Right lobe of liver (tissue), 6 donors: Measurements from ENCODE around the gene TSKU. TPM values are rescaled to one million over a fixed set of nuclear protein-coding genes. Genes with fewer than 3 reads are reported as not detected.
A peak's percentile ranks its signal among the peaks of the same experiment; 100 is the strongest.

Experiments used
- ATAC-seq, 4 donors: fragments of 200-7000 bp; cut with Tn5 transposase; one replicate each; pipeline ENCODE4 v1.9.1; 2020; ENCODE audit warnings: mild to moderate bottlenecking in 4 of 4, moderate library complexity in 4 of 4
- DNase-seq, 3 donors: peaks; one replicate each; pipeline ENCODE4 v3.0.0-alpha.2; 2020
- H3K27ac ChIP-seq, 3 donors: fragments of 200-600 bp; one replicate each; pipeline ENCODE4 v1.8.0; 2022
- H3K27me3 ChIP-seq, 2 donors: fragments of 200-600 bp; one replicate each; pipeline ENCODE4 v1.8.0; 2022
- H3K36me3 ChIP-seq, 4 donors: fragments of 200-600 bp; sonication (generic) in 1 of 4; one replicate each; pipeline versions ENCODE4 v1.5.1 to v1.8.0; 2017 to 2022; ENCODE audit warnings: control low read depth in 1 of 4
- H3K4me1 ChIP-seq, 4 donors: fragments of 200-600 bp; sonication (generic) in 1 of 4; one replicate each; pipeline versions ENCODE4 v1.5.1 to v1.8.0; 2017 to 2022; ENCODE audit warnings: control low read depth in 1 of 4
- H3K4me3 ChIP-seq, 3 donors: fragments of 200-600 bp; one replicate each; pipeline ENCODE4 v1.8.0; 2022
- H3K9me3 ChIP-seq, 4 donors: fragments of 200-600 bp; sonication (generic) in 1 of 4; one replicate each; pipeline versions ENCODE4 v1.5.1 to v1.8.0; 2017 to 2022; ENCODE audit warnings: control low read depth in 1 of 4
- CTCF ChIP-seq, 4 donors: fragments of 200-600 bp in 3 of 4; fragments of 450-650 bp in 1 of 4; IDR thresholded peaks; one replicate each; pipeline versions ENCODE4 v1.5.1 to v1.8.0; 2016 to 2022; ENCODE audit warnings: antibody characterized with exemption in 4 of 4, mild to moderate bottlenecking in 2 of 4
- POLR2A ChIP-seq: fragments of 450-650 bp; IDR thresholded peaks from one replicate; pipeline ENCODE4 v1.6.1; 2017; ENCODE audit warnings: antibody characterized with exemption, mild to moderate bottlenecking
- WGBS: methylation state at CpG from one replicate; pipeline ENCODE4 v1.1.6; 2018; ENCODE audit warnings: low coverage, low lambda C conversion rate; ENCODE audit not compliant: insufficient coverage; ENCODE audit errors: missing lambda C conversion rate; 5-methylcytosine and 5-hydroxymethylcytosine counted together
- intact Hi-C, 2 donors: fragments of 100-400 bp; cut with DNase I; formaldehyde crosslinking; loops; one replicate each; pipeline versions ENCODE4 v1.11.2 to v1.14.1; 2022
- total RNA-seq, 6 experiments: library from RNA; depleted of rRNA in 2 of 6; stranded (reverse); fragments of >200 nt in 2 of 6; fragmentation: NEBNext Ultra II Directional in 3 of 6; extraction: Animal tissue kit (Norgen Biotek cat#: 25700) in 3 of 6; gene quantifications; one replicate each; pipeline versions ENCODE4 v1.1.0 to v1.2.4, GENCODE V29; 2016 to 2023
- donor health status: DM: no; HTN: yes; CAD: no.
- donor health status: DM: no; HTN: no; CAD: no.
- donor health status: DM: no; HTN: no; CAD: no.
- donor health status: DM: no; HTN: yes; CAD: no.
- donor health status: DM: no; HTN: yes; CAD: no.

TSKU gene
- total RNA-seq, 6 experiments from 2014 or later = 66.1 to 1,026 (median 278) TPM

DNA sequence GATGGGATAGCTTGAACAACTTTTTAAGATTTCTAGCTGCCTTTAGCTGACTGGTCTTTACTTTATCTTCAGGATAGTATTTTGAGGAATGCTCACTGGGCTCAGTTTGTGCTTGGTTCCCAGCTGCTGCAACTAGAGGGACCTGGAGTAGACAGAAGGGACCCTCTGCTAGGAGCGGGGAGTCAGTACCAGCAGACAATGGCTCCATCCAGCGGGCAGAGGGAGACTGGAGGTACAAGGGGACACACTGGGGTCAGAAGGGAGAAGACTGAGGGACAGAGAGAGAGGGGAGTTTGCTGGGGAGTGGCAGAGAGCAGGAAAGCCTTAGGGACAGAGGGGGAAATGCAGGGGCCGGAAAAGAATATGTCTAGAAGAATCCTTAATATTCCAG, 55.5 kb downstream of the TSKU start:
- ATAC-seq = peak in 3 of 4 donors; percentile 19 to 55 (median 32)
- DNase-seq = no peak
- no peak for TF ChIP-seq POLR2A
- Histone ChIP-seq H3K4me1 (peaks cover 0 to 16% (median 0%) of the 10 kb centered on the region in 4 donors), H3K27me3 (no peaks in the 10 kb centered on the region), H3K27ac (no peak overlapping the region), H3K9me3 (no peaks in the 10 kb centered on the region), H3K36me3 (no peaks in the 10 kb centered on the region), H3K4me3 (no peak overlapping the region)
- intact Hi-C loops = no loop called here
- WGBS = 100% methylated on average over 2 of the region's 3 CpGs

GRCh38 chr11:76839311-76839710, 56.2 kb downstream of the TSKU start:
- DNase-seq = no peak
- Histone ChIP-seq H3K27me3 (no peaks in the 10 kb centered on the region), H3K9me3 (no peaks in the 10 kb centered on the region), H3K27ac (no peak overlapping the region), H3K36me3 (no peaks in the 10 kb centered on the region), H3K4me3 (no peak overlapping the region), H3K4me1 (peaks cover 0 to 22% (median 2%) of the 10 kb centered on the region in 4 donors)
- WGBS = 44% methylated on average over 1 of the region's 1 CpG
- peak in 3 of 4 donors; percentile 20 to 42 (median 20) for ATAC-seq
- TF ChIP-seq CTCF (IDR thresholded peaks at IDR 0.05) (no peak), POLR2A (no peak)
- intact Hi-C loops = no loop called here

GRCh38 chr11:76841923-76842452, 58.8 kb downstream of the TSKU start:
- DNase-seq (no peak), ATAC-seq (peak; percentile 36 to 69 (median 62))
- Histone ChIP-seq H3K36me3 (no peaks in the 10 kb centered on the region), H3K27me3 (no peaks in the 10 kb centered on the region), H3K4me3 (no peak overlapping the region), H3K27ac (no peak overlapping the region), H3K9me3 (no peaks in the 10 kb centered on the region), H3K4me1 (peaks cover 0 to 24% (median 6%) of the 10 kb centered on the region in 4 donors)
- TF ChIP-seq CTCF (IDR thresholded peaks at IDR 0.05) (no peak), POLR2A (no peak)
- 42% methylated on average over 4 of the region's 4 CpGs for WGBS
- intact Hi-C loops = no loop called here

DNA sequence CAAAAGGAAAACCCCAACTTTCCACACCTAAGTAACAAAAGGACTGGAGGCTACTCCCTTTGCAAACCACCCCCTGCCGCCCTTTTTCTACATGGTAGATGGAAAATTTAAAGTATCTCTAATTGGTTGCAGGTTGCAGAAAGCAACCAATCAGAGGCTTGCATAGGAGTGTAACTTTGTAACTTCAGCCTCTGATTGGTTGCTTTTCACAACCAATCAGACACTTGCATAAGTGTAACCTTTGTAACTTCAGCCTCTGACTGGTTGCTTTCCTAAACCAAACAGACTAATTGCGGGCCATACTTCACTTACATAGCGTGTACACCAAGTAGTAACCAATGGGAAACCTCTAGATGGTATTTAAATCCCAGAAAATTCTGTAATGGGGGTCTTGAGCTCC, 60.8 kb downstream of the TSKU start:
- H3K9me3 ChIP-seq = no peaks in the 10 kb centered on the region
- 83% methylated on average over 3 of the region's 3 CpGs for WGBS
- TF ChIP-seq CTCF (IDR thresholded peaks at IDR 0.05) = no peak
- no peak for TF ChIP-seq POLR2A
- no peak overlapping the region for H3K4me3 ChIP-seq
- no peak overlapping the region for H3K27ac ChIP-seq
- no peak for DNase-seq
- no peaks in the 10 kb centered on the region for H3K36me3 ChIP-seq
- no peak for ATAC-seq
- H3K27me3 ChIP-seq = no peaks in the 10 kb centered on the region
- intact Hi-C loops = no loop called here
- H3K4me1 ChIP-seq = peaks cover 0 to 24% (median 6%) of the 10 kb centered on the region in 4 donors

DNA sequence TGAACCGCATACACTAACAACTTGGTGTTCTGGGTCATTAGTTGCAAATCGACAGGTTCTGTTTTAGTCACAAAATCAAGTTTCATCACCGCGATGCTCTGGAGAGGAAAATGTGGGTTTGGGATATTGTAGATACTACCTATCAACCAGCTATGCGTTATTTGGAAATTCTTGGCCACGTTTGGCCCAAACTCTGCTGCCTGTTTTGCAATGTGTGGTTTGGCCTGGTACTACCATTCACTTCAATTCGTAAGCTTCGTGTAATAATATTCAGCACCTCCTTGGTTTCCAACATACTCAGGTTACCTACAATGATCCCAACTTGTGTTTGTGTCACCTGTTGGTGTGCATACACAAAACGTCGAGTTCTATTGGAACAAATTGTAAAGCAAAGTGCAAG, 61.4 kb downstream of the TSKU start:
- Histone ChIP-seq H3K27me3 (no peaks in the 10 kb centered on the region), H3K9me3 (no peaks in the 10 kb centered on the region), H3K27ac (no peak overlapping the region), H3K36me3 (no peaks in the 10 kb centered on the region), H3K4me3 (no peak overlapping the region), H3K4me1 (peaks cover 0 to 24% (median 6%) of the 10 kb centered on the region in 4 donors)
- DNase-seq = no peak
- intact Hi-C loops = no loop called here
- WGBS = 42% methylated on average over 9 of the region's 10 CpGs
- peak; percentile 72 to 83 (median 77) for ATAC-seq
- TF ChIP-seq CTCF (IDR thresholded peaks at IDR 0.05) (peak in 2 of 4 donors; percentile 5 to 18), POLR2A (no peak)
